ENCODE measurements around the gene MYH9.

- TF ChIP-seq CTCF (IDR thresholded peaks at IDR 0.05) (no peak), POLR2A (IDR thresholded peaks at IDR 0.05) (no peak), POLR2AphosphoS5 (IDR thresholded peaks at IDR 0.05) (no peak)
Observed at GRCh38 chr22:36355894-36356293, 31.9 kb downstream of the MYH9 start.
